GM11168 (cell line): Measurements from ENCODE around the gene ASTN2.

Experiments
- in situ Hi-C: fragments of 300-500 bp; cut with MboI; formaldehyde crosslinking; loops from one replicate; pipeline ENCODE4 v1.12.0; 2022; ENCODE audit warnings: low sequenced_read_pairs; ENCODE audit not compliant: unreplicated experiment

ASTN2 gene

GRCh38 chr9:116395699-116396037, 1019.2 kb downstream of the ASTN2 start:
- in situ Hi-C loops, result no loop called here

- in situ Hi-C loops, result no loop called here
These were observed 1019.8 kb downstream of the ASTN2 start for GRCh38 chr9:116394894-116395698.

- in situ Hi-C loops, result no loop called here
These were observed 1020.8 kb downstream of the ASTN2 start for GRCh38 chr9:116394070-116394469.

- in situ Hi-C loops, result no loop called here
These were observed 1021.7 kb downstream of the ASTN2 start for GRCh38 chr9:116393198-116393597.

- in situ Hi-C loops, result no loop called here
These were observed 1023.5 kb downstream of the ASTN2 start for GRCh38 chr9:116391306-116391900.

GRCh38 chr9:116390303-116391228, 1024.3 kb downstream of the ASTN2 start:
- in situ Hi-C loops, result no loop called here

- in situ Hi-C loops, result no loop called here
These were observed 1025.1 kb downstream of the ASTN2 start for GRCh38 chr9:116389541-116390302.

GRCh38 chr9:116387934-116388698, 1026.7 kb downstream of the ASTN2 start:
- in situ Hi-C loops, result no loop called here

GRCh38 chr9:116383936-116384335, 1030.9 kb downstream of the ASTN2 start:
- in situ Hi-C loops, result no loop called here

GRCh38 chr9:116383133-116383532, 1031.7 kb downstream of the ASTN2 start:
- in situ Hi-C loops, result no loop called here

GRCh38 chr9:116382053-116382452, 1032.8 kb downstream of the ASTN2 start:
- in situ Hi-C loops, result no loop called here

- in situ Hi-C loops, result no loop called here
These were observed 1033.5 kb downstream of the ASTN2 start for GRCh38 chr9:116381350-116381749.

GRCh38 chr9:116380496-116380995, 1034.3 kb downstream of the ASTN2 start:
- in situ Hi-C loops, result no loop called here

GRCh38 chr9:116379821-116380220, 1035.0 kb downstream of the ASTN2 start:
- in situ Hi-C loops, result no loop called here

GRCh38 chr9:116378873-116379272, 1036.0 kb downstream of the ASTN2 start:
- in situ Hi-C loops, result no loop called here

GRCh38 chr9:116377179-116377798, 1037.6 kb downstream of the ASTN2 start:
- in situ Hi-C loops, result no loop called here
